A673 (cell line): ENCODE measurements around the gene MRPS10. TPM values are rescaled to one million over a fixed set of nuclear protein-coding genes. Genes with fewer than 3 reads are reported as not detected.

Experiments used
- BruUV-seq: library from RNA; stranded (reverse); fragments of 400-500 nt; replicated peaks from 2 replicates; lab custom pipeline; 2021; lab: Mats Ljungman, UMichigan
- CTCF ChIA-PET: fragments of 300-600 bp; sonication (Branson Sonifier 250); formaldehyde crosslinking; loops from one replicate; lab custom pipeline; 2022; ENCODE audit warnings: antibody characterized with exemption; lab: Charles Lee
- POLR2A ChIA-PET: fragments of 300-600 bp; sonication (Branson Sonifier 250); formaldehyde crosslinking; loops from one replicate; lab custom pipeline; 2022; ENCODE audit warnings: antibody characterized with exemption; ENCODE audit not compliant: low non-redundant PET; lab: Charles Lee
- DNase-seq: peaks from one replicate; pipeline ENCODE4 v3.0.0-alpha.2; 2015; ENCODE audit warnings: low spot score
- H3K27ac ChIP-seq: fragments of 200-600 bp; sonication (generic); 2 replicates; pipeline ENCODE4 v1.5.1; 2016; ENCODE audit warnings: mixed run types, low read depth, mild to moderate bottlenecking, mixed read lengths, antibody characterized with exemption, low read length; ENCODE audit not compliant: poor library complexity, severe bottlenecking
- H3K27me3 ChIP-seq: fragments of 200-600 bp; sonication (generic); replicated peaks from 2 replicates; pipeline ENCODE4 v1.6.1; 2017; ENCODE audit warnings: mixed run types, low read depth, mild to moderate bottlenecking, mixed read lengths, antibody characterized with exemption, low read length; ENCODE audit not compliant: insufficient read depth, poor library complexity
- H3K36me3 ChIP-seq: fragments of 200-600 bp; sonication (generic); 2 replicates; pipeline ENCODE4 v1.6.1; 2016; ENCODE audit warnings: mixed run types, mild to moderate bottlenecking, mixed read lengths, antibody characterized with exemption, low read length; ENCODE audit not compliant: insufficient read depth, poor library complexity, severe bottlenecking
- H3K4me1 ChIP-seq: fragments of 200-600 bp; sonication (generic); 2 replicates; pipeline ENCODE4 v1.6.1; 2017; ENCODE audit warnings: mixed run types, mild to moderate bottlenecking, mixed read lengths, antibody characterized with exemption, low read length; ENCODE audit not compliant: insufficient read depth, poor library complexity, severe bottlenecking
- H3K4me3 ChIP-seq: fragments of 200-600 bp; sonication (generic); 2 replicates; pipeline ENCODE4 v1.5.1; 2016; ENCODE audit warnings: low read depth, mixed run types, mild to moderate bottlenecking, mixed read lengths, low read length; ENCODE audit not compliant: poor library complexity, severe bottlenecking
- H3K9me3 ChIP-seq: fragments of 200-600 bp; sonication (generic); 2 replicates; pipeline ENCODE4 v1.6.1; 2016; ENCODE audit warnings: mixed run types, low read depth, mild to moderate bottlenecking, mixed read lengths, antibody characterized with exemption, low read length; ENCODE audit not compliant: poor library complexity, severe bottlenecking
- CTCF ChIP-seq: fragments of 300-800, 200-600 bp; sonication (generic); conservative IDR thresholded peaks from 2 replicates; pipeline ENCODE4 v1.5.1; 2017; ENCODE audit warnings: low read depth, mild to moderate bottlenecking, antibody characterized with exemption, low read length, moderate library complexity, mixed read lengths
- EZH2 ChIP-seq: fragments of 200-600 bp; sonication (generic); IDR thresholded peaks from 2 replicates; pipeline ENCODE4 v1.6.1; 2017; ENCODE audit warnings: borderline replicate concordance, low read depth, mild to moderate bottlenecking, mixed read lengths, antibody characterized with exemption, low read length; ENCODE audit not compliant: poor library complexity, severe bottlenecking
- intact Hi-C: fragments of 100-400 bp; cut with micrococcal nuclease; formaldehyde crosslinking; loops from one replicate; pipeline ENCODE4 v1.10.0; 2022; ENCODE audit not compliant: unreplicated experiment
- total RNA-seq: library from RNA; stranded (reverse); gene quantifications from 2 replicates; pipeline ENCODE4 v1.2.3, GENCODE V29; 2021

Gene MRPS10
- total RNA-seq, 1 experiment from 2014 or later, result 52.0 TPM

DNA sequence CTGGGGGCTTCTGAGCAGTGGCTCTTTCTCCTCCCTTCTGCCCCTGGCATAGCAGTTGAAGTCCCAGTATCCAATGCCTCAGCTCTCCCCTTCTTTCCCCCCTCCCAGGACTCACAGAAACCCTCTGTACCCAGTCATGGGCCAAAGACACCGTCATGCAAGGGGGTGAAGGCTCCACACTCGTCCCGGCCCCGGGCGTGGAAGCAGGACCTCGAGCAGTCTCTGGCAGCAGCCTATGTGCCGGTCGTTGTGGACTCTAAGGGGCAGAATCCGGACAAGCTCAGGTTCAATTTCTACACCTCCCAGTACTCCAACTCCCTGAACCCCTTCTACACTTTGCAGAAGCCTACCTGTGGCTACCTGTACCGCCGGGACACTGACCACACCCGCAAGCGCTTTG lies 54.8 kb downstream of the MRPS10 start:
- no TSS peak for BruUV-seq
- H3K4me1 ChIP-seq, result no peaks in the 10 kb centered on the region
- H3K27me3 ChIP-seq, result no peaks in the 10 kb centered on the region
- ChIA-PET POLR2A (no interaction called here), CTCF (interaction anchor here (0.6 kb wide), 1 partner anchor 493 kb away, joined by 3 read pairs; no protein-coding TSS in a partner anchor)
- H3K27ac ChIP-seq, result no peak overlapping the region
- intact Hi-C loops, result no loop called here
- no peak for TF ChIP-seq CTCF
- TF ChIP-seq EZH2, result no peak
- no peak for DNase-seq
- no peaks in the 10 kb centered on the region for H3K36me3 ChIP-seq
- H3K4me3 ChIP-seq, result no peak overlapping the region
- no peaks in the 10 kb centered on the region for H3K9me3 ChIP-seq

GRCh38 chr6:42162384-42162783 lies 55.3 kb downstream of the MRPS10 start:
- intact Hi-C loops, result no loop called here
- ChIA-PET POLR2A (no interaction called here), CTCF (interaction anchor here (0.6 kb wide), 1 partner anchor 492 kb away, joined by 3 read pairs; no protein-coding TSS in a partner anchor)
- H3K27ac ChIP-seq, result no peak overlapping the region
- no peaks in the 10 kb centered on the region for H3K4me1 ChIP-seq
- H3K4me3 ChIP-seq, result no peak overlapping the region
- no peaks in the 10 kb centered on the region for H3K9me3 ChIP-seq
- H3K36me3 ChIP-seq, result no peaks in the 10 kb centered on the region
- TF ChIP-seq EZH2, result no peak
- no peak for TF ChIP-seq CTCF
- DNase-seq, result no peak
- no peaks in the 10 kb centered on the region for H3K27me3 ChIP-seq
- no TSS peak for BruUV-seq

DNA sequence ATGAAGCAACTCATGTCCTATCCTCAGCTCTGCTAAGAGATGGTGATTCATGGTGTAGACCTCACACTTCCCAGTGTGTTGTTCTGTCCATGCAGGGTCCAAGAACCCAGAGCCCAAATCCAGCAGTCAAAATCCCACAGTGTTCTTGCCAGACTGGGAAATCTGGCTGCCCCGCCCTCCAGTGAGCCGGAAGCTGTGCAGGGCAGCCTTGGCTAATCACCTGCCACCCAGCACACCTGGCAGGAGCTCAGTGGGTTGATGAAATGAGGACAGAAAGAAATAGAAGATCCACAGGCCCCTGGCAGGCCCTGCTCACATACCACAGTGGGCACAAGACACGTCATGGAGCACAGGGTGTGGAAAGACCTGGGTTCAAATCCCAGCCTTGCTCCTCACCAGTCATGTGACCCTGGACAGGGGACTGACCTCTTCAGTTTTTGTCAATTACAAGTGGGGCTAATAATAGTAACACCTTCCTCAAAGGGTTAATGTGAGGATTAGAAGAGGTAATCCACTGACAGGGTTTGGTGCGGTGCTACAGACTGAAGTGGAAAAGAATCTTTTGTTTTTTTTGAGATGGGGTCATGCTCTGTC lies 58.1 kb downstream of the MRPS10 start:
- H3K4me3 ChIP-seq, result no peak overlapping the region
- TF ChIP-seq CTCF, result no peak
- no peak for TF ChIP-seq EZH2
- ChIA-PET CTCF (no interaction called here), POLR2A (no interaction called here)
- H3K36me3 ChIP-seq, result no peaks in the 10 kb centered on the region
- no peaks in the 10 kb centered on the region for H3K4me1 ChIP-seq
- no peaks in the 10 kb centered on the region for H3K27me3 ChIP-seq
- no peaks in the 10 kb centered on the region for H3K9me3 ChIP-seq
- intact Hi-C loops, result no loop called here
- DNase-seq, result no peak
- BruUV-seq, result no TSS peak
- no peak overlapping the region for H3K27ac ChIP-seq
